Measurements from ENCODE around the gene NDUFS6.

GRCh38 chr5:1819458-1819857 lies 18.3 kb downstream of the NDUFS6 start:
- TF ChIP-seq CTCF (IDR thresholded peaks at IDR 0.05) (no peak), POLR2A (IDR thresholded peaks at IDR 0.05) (no peak)

All from testis (tissue), 2 donors.